HG03469 (cell line): ENCODE results near the gene ADCY5.

Experiments used
- ATAC-seq: cut with Tn5 transposase; IDR thresholded peaks from one replicate; pipeline ENCODE4 v1.9.1; 2021; ENCODE audit warnings: mild to moderate bottlenecking, moderate library complexity, moderate number of reproducible peaks; ENCODE audit not compliant: unreplicated experiment

Gene ADCY5

DNA sequence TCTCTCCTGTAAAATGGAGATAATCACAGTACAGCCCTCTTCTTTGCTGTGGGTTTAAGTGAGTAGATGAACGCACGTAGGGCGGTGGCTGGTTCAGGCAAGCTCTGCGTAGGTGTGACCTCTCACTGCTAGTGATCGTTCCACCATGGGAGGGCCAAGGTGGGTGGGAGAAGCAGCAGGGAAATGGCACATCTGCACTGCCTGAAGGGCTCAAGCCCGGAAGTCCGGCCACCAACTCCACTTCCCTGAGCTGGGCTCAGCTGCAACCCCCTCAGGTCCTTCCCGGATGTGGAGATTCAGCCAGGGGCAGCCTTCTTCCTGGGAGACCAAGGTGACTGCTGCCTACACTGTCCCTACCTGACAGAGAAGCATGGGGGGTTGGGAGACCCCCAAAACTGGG is 102.9 kb downstream of the ADCY5 start:
- no peak for ATAC-seq

DNA sequence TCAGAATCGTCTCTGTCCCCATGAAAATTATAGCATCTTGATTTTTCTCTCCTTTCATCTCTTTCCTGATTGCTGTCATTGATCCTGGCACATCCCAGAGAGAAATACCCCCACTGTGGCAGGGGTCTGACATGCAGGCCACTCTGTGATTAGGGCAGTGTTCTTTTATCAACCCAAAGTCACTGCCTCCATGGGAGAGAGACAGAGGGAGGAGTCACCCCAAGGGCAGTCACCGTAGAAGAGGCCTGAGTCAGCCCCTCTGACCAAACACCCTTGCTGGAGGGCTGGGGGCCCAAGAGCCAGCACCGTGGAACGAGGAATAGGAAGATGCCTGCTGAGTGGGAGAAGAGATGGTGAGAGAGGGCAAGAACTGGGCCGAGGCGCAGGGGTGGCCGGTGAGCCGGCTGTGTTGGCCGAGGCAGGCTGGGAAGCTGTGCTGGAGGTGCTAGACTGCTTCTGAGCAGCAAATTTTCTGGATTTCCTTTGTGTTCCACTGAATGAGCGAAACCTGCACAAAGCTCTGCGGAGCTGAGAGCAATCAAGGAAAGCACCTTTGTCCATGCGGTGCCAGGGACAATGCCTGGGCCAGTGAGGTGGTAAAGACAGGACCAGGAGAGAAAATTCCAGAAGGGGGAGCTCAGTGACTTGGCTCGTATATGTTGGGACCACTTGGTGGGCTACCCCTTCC is 103.8 kb downstream of the ADCY5 start:
- no peak for ATAC-seq

GRCh38 chr3:123344175-123344906 is 104.5 kb downstream of the ADCY5 start:
- peak; percentile 39 for ATAC-seq

DNA sequence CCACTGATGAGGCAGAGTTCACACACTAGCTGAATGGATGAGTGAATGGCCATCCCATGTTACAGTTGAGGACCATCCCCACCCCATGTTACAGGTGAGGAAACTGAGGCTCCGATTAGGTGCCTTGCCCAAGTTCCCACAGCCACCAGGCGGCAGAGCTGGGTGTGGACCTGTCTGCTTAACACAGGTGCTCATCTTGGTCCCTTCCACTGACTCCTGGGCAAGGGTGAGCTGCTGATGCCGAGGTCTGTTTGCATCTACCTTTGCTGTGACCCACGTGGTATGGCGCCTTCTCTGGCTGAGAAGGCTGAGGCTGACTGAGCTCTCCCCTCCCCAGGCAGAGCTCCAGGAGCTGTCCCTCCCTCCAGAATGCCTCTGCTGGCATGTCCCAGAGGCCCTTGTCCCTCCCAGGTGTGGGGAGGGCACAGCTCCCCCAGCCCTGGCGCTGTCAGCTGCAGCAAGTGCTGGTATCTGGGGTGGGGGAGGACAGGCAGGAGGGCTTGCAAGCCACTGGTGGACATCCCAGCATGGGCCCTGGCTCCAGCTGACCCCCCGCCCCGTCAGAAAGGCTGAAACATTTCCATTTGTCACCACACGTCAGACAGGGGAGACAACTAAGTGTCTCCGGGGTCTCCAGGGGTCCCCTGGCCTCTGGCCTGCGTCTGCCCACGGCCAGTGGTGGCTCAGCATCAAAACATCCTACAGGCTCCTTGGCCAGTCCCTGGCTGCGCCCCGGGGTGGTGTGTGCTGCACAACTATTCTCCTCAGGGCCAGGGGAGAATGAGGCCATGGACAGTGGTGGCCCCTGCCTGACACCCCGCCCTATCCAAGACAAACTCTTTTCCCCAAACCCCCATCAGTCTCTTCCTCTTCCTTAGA is 105.4 kb downstream of the ADCY5 start:
- ATAC-seq: no peak

GRCh38 chr3:123342631-123343080 is 106.2 kb downstream of the ADCY5 start:
- no peak for ATAC-seq

- ATAC-seq: no peak
These were observed 106.8 kb downstream of the ADCY5 start for GRCh38 chr3:123341871-123342630.

- ATAC-seq: no peak
These were observed 108.6 kb downstream of the ADCY5 start for GRCh38 chr3:123340336-123340735.

DNA sequence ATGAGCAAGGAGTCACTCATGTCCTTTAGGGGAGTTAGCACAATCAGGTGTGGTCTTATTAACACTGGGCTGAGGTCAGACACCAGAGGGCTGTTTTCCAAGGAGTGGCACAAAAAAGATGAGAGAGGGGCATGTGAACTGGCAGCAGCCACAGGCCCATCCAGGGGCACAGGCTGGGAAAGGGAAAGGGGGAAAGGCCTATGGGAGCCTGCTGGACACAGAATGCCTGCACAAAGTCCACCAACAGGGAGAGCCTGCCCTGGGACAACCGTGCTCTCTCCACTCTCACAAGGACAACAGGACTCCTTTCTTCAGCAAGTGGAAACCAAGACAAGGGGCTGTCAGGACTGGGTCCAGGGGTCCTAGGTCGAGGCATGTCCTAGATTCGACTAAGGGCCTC is 109.6 kb downstream of the ADCY5 start:
- no peak for ATAC-seq

GRCh38 chr3:123338620-123339061 is 110.2 kb downstream of the ADCY5 start:
- ATAC-seq: no peak

GRCh38 chr3:123337948-123338619 is 110.8 kb downstream of the ADCY5 start:
- ATAC-seq: no peak

- no peak for ATAC-seq
These were observed 111.7 kb downstream of the ADCY5 start for GRCh38 chr3:123337226-123337625.

DNA sequence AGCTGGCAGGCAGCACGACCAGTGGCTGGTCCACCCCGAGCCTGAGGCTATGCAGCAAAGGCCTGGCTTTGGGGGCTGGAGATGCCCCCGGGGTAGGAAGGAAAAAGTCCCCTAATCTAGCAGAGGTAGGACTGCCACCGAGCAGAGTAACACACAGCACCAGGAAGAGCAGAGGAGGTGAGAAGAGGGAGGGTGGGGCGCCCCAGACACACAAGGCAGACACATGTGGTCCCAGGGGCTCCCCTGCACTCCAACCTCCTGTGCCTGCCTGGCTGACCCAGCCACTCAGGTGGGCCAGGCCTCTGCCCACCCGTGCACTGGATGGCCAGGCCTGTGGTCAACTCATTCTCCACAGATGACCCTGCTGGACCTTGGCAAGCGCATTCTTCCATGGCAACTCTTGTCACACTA is 112.4 kb downstream of the ADCY5 start:
- no peak for ATAC-seq

- no peak for ATAC-seq
These were observed 112.9 kb downstream of the ADCY5 start for GRCh38 chr3:123336001-123336400.

GRCh38 chr3:123335007-123335670 is 113.8 kb downstream of the ADCY5 start:
- ATAC-seq: no peak

- ATAC-seq: no peak
These were observed 114.8 kb downstream of the ADCY5 start for GRCh38 chr3:123334056-123334455.

DNA sequence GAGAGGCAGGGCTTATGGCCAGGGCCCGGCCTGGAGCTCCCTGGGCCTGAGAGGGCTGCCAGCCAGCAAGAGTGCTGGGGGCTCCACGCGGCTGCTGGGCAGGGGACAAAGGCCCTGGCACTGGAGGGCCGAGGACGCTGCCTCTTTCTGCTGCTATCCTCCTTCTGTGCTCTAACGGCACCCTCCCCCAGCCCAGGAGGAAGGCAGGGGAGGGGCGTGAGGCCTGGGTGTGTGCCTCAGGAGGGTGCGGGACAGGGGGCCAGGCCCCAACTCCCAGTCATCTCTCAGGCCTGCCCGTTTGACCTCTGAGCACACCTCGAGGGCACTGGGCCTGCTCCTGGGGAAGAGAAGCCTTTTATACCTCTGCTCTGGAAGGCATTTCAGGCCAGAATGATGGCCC is 115.5 kb downstream of the ADCY5 start:
- no peak for ATAC-seq

- no peak for ATAC-seq
These were observed 116.7 kb downstream of the ADCY5 start for GRCh38 chr3:123332124-123332641.

DNA sequence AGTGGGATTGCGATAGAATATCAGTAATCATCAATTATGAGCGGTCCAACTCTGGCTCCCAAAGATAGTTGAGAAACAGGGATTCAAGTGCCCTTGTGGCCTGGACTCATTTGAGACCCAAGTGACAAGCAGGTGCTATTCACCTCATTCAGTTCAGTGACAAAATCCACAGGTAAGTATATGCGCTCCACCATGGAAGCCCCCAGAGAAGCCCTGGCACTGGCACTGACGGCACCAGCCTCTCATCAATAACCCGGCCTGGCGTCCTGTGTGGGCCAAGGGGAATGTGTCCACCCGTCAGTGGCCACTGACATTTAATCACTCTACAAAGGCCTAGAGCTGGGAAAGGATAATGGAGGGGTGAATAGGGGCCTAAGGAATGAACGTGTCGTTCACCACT is 117.2 kb downstream of the ADCY5 start:
- no peak for ATAC-seq

- ATAC-seq: no peak
These were observed 117.9 kb downstream of the ADCY5 start for GRCh38 chr3:123331006-123331405.
